GM12878 (cell line): ENCODE data around the gene P3H2.

Source experiments
- CHD2 ChIP-seq: IDR thresholded peaks from 2 replicates; pipeline ENCODE4 v1.6.1; 2011; ENCODE audit warnings: low read depth, low read length, improper control_type of control experiment, borderline replicate concordance
- CTCF ChIP-seq, 3 experiments: IDR thresholded peaks in 2 of 3; conservative IDR thresholded peaks in 1 of 3; 2 replicates each; pipeline ENCODE4 v1.5.1; 2011; ENCODE audit warnings: low read depth in 3 of 3, low read length in 3 of 3, mild to moderate bottlenecking in 3 of 3, control low read depth in 2 of 3, moderate library complexity in 2 of 3, inconsistent platforms in 1 of 3, mixed read lengths in 1 of 3; ENCODE audit not compliant: control insufficient read depth in 2 of 3, insufficient read depth in 1 of 3; ENCODE audit errors: extremely low read depth in 1 of 3
- EZH2 ChIP-seq: IDR thresholded peaks from 2 replicates; pipeline ENCODE4 v1.6.1; 2012; ENCODE audit warnings: low read depth, mild to moderate bottlenecking, control low read depth, inconsistent platforms, low read length, borderline replicate concordance; ENCODE audit not compliant: control insufficient read depth
- HDAC2 ChIP-seq: fragments of 200-600 bp; sonication (generic); IDR thresholded peaks from 2 replicates; pipeline ENCODE4 v1.6.1; 2017
- MAX ChIP-seq: IDR thresholded peaks from 2 replicates; pipeline ENCODE4 v1.6.1; 2012; ENCODE audit warnings: low read depth, low read length, improper control_type of control experiment
- NBN ChIP-seq: fragments of 450-650 bp; IDR thresholded peaks from 2 replicates; pipeline ENCODE4 v1.6.1; 2016
- NR2C1 ChIP-seq: fragments of 450-650 bp; IDR thresholded peaks from 2 replicates; pipeline ENCODE4 v1.6.1; 2017; ENCODE audit warnings: antibody characterized with exemption, mild to moderate bottlenecking, moderate library complexity
- SMC3 ChIP-seq: IDR thresholded peaks from 2 replicates; pipeline ENCODE4 v1.6.1; 2011; ENCODE audit warnings: low read length, improper control_type of control experiment, borderline replicate concordance
- SREBF2 ChIP-seq: IDR thresholded peaks from 2 replicates; pipeline ENCODE4 v1.6.1; 2012; ENCODE audit warnings: mild to moderate bottlenecking, low read length

- no peak for TF ChIP-seq NR2C1
- no peak for TF ChIP-seq HDAC2
- no peak for TF ChIP-seq MAX
- no peak for TF ChIP-seq SMC3
- TF ChIP-seq SREBF2, result no peak
- no peak for TF ChIP-seq EZH2
- no peak for TF ChIP-seq NBN
- no peak for TF ChIP-seq CHD2
- 0 out of 6 replicates have a peak, but pooled peaks of 1 of the 3 experiments have one; percentile 2 for TF ChIP-seq CTCF (IDR thresholded peaks at IDR 0.05 in 2 of 3, conservative IDR thresholded peaks at IDR 0.05 in 1 of 3; ENCODE audit: control insufficient read depth in 2 of 3, extremely low read depth in 1 of 3, insufficient read depth in 1 of 3, low read depth in 3 of 3, low read length in 3 of 3)
Observed at GRCh38 chr3:189950258-189950657, 170.4 kb downstream of the P3H2 start.
